ENCODE results near the gene XPC. TPM values are rescaled to one million over a fixed set of nuclear protein-coding genes. Genes with fewer than 3 reads are reported as not detected.

The XPC gene
- polyA plus RNA-seq, 1 of the 3 experiments (the other 2 are of a cell fraction) = 50.0 TPM

DNA sequence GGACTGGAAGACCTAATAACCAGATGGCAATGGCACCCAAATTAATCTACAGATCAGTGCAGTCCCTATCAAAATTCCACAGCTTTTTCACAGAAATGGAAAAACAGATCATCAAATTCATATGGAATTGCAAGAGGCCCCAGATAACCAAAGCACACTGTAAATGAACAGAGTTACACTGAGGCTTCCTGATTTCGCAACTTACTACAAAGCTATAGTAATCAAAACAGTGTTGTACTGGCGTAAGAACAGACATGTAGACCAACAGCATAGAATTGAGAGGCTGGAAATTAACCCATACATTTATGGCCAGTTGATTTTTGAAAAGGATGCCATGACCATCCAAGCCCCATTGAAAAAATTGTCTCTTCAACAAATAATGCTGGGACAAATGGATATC, 16.2 kb downstream of the XPC start:
- Histone ChIP-seq H4K20me1 (ENCODE audit: insufficient read depth) (no peaks in the 10 kb centered on the region), H3K9me2 (no peaks in the 10 kb centered on the region), H3K27me3 (ENCODE audit: insufficient read depth) (no peaks in the 10 kb centered on the region), H3K9me3 (peaks cover 9% of the 10 kb centered on the region; the same call in 1 of the 2 replicates), H3K27ac (ENCODE audit: low read depth in 2 of 2, low read length in 1 of 2) (no peak overlapping the region), H3K4me2 (no peak overlapping the region), H3K36me3 (replicated peaks in 1 of 2; ENCODE audit: control insufficient read depth in 1 of 2, insufficient read depth in 2 of 2, low read length in 1 of 2) (peaks cover 91 to 93% of the 10 kb centered on the region in 2 experiments), H3K4me1 (ENCODE audit: control insufficient read depth in 1 of 2, insufficient read depth in 2 of 2, low read depth in 1 of 2, low read length in 1 of 2) (no peaks in the 10 kb centered on the region), H3K9ac (no peak overlapping the region), H3F3A (replicated peaks; ENCODE audit: insufficient read depth) (no peaks in the 10 kb centered on the region), H3K79me2 (ENCODE audit: insufficient read depth) (peaks cover 62% of the 10 kb centered on the region), H2AFZ (ENCODE audit: low read depth) (no peak overlapping the region), H3K4me3 (ENCODE audit: low read depth in 2 of 2, low read length in 1 of 2) (no peak overlapping the region)
- DNase-seq = no peak
- 100% methylated on average over 2 of the region's 2 CpGs for WGBS (ENCODE audit: low lambda C conversion rate)
- ChIA-PET POLR2A (no interaction called here), CTCF (no interaction called here)
- TF ChIP-seq GABPA (IDR thresholded peaks at IDR 0.05; ENCODE audit: low read depth) = no peak
- TF ChIP-seq, protein P1, sequence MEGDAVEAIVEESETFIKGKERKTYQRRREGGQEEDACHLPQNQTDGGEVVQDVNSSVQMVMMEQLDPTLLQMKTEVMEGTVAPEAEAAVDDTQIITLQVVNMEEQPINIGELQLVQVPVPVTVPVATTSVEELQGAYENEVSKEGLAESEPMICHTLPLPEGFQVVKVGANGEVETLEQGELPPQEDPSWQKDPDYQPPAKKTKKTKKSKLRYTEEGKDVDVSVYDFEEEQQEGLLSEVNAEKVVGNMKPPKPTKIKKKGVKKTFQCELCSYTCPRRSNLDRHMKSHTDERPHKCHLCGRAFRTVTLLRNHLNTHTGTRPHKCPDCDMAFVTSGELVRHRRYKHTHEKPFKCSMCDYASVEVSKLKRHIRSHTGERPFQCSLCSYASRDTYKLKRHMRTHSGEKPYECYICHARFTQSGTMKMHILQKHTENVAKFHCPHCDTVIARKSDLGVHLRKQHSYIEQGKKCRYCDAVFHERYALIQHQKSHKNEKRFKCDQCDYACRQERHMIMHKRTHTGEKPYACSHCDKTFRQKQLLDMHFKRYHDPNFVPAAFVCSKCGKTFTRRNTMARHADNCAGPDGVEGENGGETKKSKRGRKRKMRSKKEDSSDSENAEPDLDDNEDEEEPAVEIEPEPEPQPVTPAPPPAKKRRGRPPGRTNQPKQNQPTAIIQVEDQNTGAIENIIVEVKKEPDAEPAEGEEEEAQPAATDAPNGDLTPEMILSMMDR (IDR thresholded peaks at IDR 0.05) = no peak
- no peak for TF ChIP-seq RAD21 (IDR thresholded peaks at IDR 0.05; ENCODE audit: low read length)

DNA sequence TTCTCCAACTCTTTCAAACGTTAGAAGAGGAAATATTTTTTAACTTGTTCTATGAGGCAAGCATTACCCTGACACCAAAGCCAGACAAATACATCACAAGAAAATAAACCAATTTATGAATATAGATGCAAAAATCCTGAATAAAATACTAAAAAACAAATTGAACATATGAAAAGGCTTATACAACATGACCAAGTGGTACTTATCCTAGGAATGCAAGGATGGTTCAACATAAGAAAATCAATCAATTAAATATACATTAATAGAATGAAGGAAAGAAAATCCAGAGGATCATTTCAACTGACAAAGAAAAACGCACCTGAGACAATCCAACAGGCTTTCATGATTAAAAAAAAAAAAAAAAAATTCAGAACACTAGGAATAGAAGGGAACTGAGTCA, 17.1 kb downstream of the XPC start:
- no peak overlapping the region for H3K4me3 ChIP-seq (ENCODE audit: low read depth in 2 of 2, low read length in 1 of 2)
- no peak for DNase-seq
- H3F3A ChIP-seq (replicated peaks; ENCODE audit: insufficient read depth) = no peaks in the 10 kb centered on the region
- ChIA-PET CTCF (interaction anchor here (0.6 kb wide), 1 partner anchor 44 kb away, joined by 3 read pairs; no protein-coding TSS in a partner anchor), POLR2A (no interaction called here)
- H3K9ac ChIP-seq = no peak overlapping the region
- H3K36me3 ChIP-seq (replicated peaks in 1 of 2; ENCODE audit: control insufficient read depth in 1 of 2, insufficient read depth in 2 of 2, low read length in 1 of 2) = peaks cover 93% of the 10 kb centered on the region in 2 experiments
- no peaks in the 10 kb centered on the region for H3K27me3 ChIP-seq (ENCODE audit: insufficient read depth)
- H4K20me1 ChIP-seq (ENCODE audit: insufficient read depth) = no peaks in the 10 kb centered on the region
- H3K9me2 ChIP-seq = no peaks in the 10 kb centered on the region
- no peak overlapping the region for H3K27ac ChIP-seq (ENCODE audit: low read depth in 2 of 2, low read length in 1 of 2)
- peaks cover 61% of the 10 kb centered on the region for H3K79me2 ChIP-seq (ENCODE audit: insufficient read depth)
- WGBS (ENCODE audit: low lambda C conversion rate) = 96% methylated on average over 2 of the region's 2 CpGs
- TF ChIP-seq, protein P2, sequence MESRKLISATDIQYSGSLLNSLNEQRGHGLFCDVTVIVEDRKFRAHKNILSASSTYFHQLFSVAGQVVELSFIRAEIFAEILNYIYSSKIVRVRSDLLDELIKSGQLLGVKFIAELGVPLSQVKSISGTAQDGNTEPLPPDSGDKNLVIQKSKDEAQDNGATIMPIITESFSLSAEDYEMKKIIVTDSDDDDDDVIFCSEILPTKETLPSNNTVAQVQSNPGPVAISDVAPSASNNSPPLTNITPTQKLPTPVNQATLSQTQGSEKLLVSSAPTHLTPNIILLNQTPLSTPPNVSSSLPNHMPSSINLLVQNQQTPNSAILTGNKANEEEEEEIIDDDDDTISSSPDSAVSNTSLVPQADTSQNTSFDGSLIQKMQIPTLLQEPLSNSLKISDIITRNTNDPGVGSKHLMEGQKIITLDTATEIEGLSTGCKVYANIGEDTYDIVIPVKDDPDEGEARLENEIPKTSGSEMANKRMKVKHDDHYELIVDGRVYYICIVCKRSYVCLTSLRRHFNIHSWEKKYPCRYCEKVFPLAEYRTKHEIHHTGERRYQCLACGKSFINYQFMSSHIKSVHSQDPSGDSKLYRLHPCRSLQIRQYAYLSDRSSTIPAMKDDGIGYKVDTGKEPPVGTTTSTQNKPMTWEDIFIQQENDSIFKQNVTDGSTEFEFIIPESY (IDR thresholded peaks at IDR 0.05; ENCODE audit: borderline replicate concordance, low read depth) = no peak
- TF ChIP-seq ELF1 (IDR thresholded peaks at IDR 0.05) (no peak), TEAD4 (IDR thresholded peaks at IDR 0.05; ENCODE audit: borderline replicate concordance, insufficient read depth) (no peak), SIN3A (IDR thresholded peaks at IDR 0.05; ENCODE audit: borderline replicate concordance, low read depth, low read length) (no peak), JUND (IDR thresholded peaks at IDR 0.05) (no peak), FOSL2 (IDR thresholded peaks at IDR 0.05; ENCODE audit: borderline replicate concordance, low read depth) (no peak), EZH2phosphoT487 (IDR thresholded peaks at IDR 0.05; ENCODE audit: borderline replicate concordance, low read depth) (no peak), RAD21 (IDR thresholded peaks at IDR 0.05; ENCODE audit: low read length) (no peak), EP300 (IDR thresholded peaks at IDR 0.05; ENCODE audit: borderline replicate concordance in 1 of 2, low read depth in 1 of 2, low read length in 1 of 2) (no peak), YY1 (IDR thresholded peaks at IDR 0.05; ENCODE audit: low read depth) (no peak), SMC3 (IDR thresholded peaks at IDR 0.05; ENCODE audit: low read depth, low read length) (no peak)
- TF ChIP-seq, protein P3, sequence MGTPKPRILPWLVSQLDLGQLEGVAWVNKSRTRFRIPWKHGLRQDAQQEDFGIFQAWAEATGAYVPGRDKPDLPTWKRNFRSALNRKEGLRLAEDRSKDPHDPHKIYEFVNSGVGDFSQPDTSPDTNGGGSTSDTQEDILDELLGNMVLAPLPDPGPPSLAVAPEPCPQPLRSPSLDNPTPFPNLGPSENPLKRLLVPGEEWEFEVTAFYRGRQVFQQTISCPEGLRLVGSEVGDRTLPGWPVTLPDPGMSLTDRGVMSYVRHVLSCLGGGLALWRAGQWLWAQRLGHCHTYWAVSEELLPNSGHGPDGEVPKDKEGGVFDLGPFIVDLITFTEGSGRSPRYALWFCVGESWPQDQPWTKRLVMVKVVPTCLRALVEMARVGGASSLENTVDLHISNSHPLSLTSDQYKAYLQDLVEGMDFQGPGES (IDR thresholded peaks at IDR 0.05; ENCODE audit: low read depth, low read length) = no peak
- TF ChIP-seq, protein P1 (IDR thresholded peaks at IDR 0.05) = no peak
- H3K4me2 ChIP-seq = no peak overlapping the region
- H3K4me1 ChIP-seq (ENCODE audit: control insufficient read depth in 1 of 2, insufficient read depth in 2 of 2, low read depth in 1 of 2, low read length in 1 of 2) = no peaks in the 10 kb centered on the region
- H3K9me3 ChIP-seq = peaks cover 9% of the 10 kb centered on the region; the same call in 1 of the 2 replicates
- H2AFZ ChIP-seq (ENCODE audit: low read depth) = no peak overlapping the region

Measured in SK-N-SH (cell line).